Measurements from ENCODE around the gene PTGES3L.
"Not testable (repeated sequence)": the region's sequence is repeated elsewhere in the genome, so short reads cannot be mapped to it uniquely, and the experiment has no call there.

The PTGES3L gene

GRCh38 chr17:42922294-42922693, 57.6 kb downstream of the PTGES3L start:
- DNase-seq = no peak

GRCh38 chr17:42920922-42921321, 59.0 kb downstream of the PTGES3L start:
- DNase-seq = no peak

GRCh38 chr17:42920106-42920900, 59.6 kb downstream of the PTGES3L start:
- DNase-seq = no peak

- DNase-seq = not testable (repeated sequence)
Measured at GRCh38 chr17:42919522-42920077, 60.3 kb downstream of the PTGES3L start.

- no peak for DNase-seq
Measured at GRCh38 chr17:42918902-42919521, 60.9 kb downstream of the PTGES3L start.
